Stimulated activated naive B cell treated with anti-CD40 and anti-IgM and Interleukin-4, amounts not matched to agents 10 μg/mL and 1 μg/mL and 100 μg/mL, for 72 hours (primary cell): Measurements from ENCODE around the gene MYOG.

Experiments
- ATAC-seq, 2 donors: fragments of 150-1000 bp; cut with Tn5 transposase; replicated peaks; 2 replicates each; pipeline ENCODE4 v1.10.0; 2021; ENCODE audit warnings: moderate library complexity in 1 of 2
- DNase-seq: peaks from one replicate; pipeline ENCODE4 v3.0.0; 2021
- H3K27ac Mint-ChIP-seq: one replicate; pipeline ENCODE4 v1.8.0; 2022; ENCODE audit warnings: mild to moderate bottlenecking, mixed read lengths
- H3K27me3 Mint-ChIP-seq, 2 donors: one replicate each; pipeline ENCODE4 v1.8.0; 2022; ENCODE audit warnings: mixed read lengths in 2 of 2
- H3K36me3 Mint-ChIP-seq, 2 donors: one replicate each; pipeline ENCODE4 v1.8.0; 2022; ENCODE audit warnings: mixed read lengths in 2 of 2, mild to moderate bottlenecking in 1 of 2
- H3K4me1 Mint-ChIP-seq, 2 donors: one replicate each; pipeline ENCODE4 v1.8.0; 2022; ENCODE audit warnings: mixed read lengths in 2 of 2, mild to moderate bottlenecking in 1 of 2
- H3K4me3 Mint-ChIP-seq, 2 donors: one replicate each; pipeline ENCODE4 v1.8.0; 2022; ENCODE audit warnings: mild to moderate bottlenecking in 2 of 2, mixed read lengths in 2 of 2, moderate library complexity in 1 of 2
- H3K9me3 Mint-ChIP-seq, 2 donors: one replicate each; pipeline ENCODE4 v1.8.0; 2022; ENCODE audit warnings: mixed read lengths in 2 of 2, mild to moderate bottlenecking in 1 of 2

MYOG gene

DNA sequence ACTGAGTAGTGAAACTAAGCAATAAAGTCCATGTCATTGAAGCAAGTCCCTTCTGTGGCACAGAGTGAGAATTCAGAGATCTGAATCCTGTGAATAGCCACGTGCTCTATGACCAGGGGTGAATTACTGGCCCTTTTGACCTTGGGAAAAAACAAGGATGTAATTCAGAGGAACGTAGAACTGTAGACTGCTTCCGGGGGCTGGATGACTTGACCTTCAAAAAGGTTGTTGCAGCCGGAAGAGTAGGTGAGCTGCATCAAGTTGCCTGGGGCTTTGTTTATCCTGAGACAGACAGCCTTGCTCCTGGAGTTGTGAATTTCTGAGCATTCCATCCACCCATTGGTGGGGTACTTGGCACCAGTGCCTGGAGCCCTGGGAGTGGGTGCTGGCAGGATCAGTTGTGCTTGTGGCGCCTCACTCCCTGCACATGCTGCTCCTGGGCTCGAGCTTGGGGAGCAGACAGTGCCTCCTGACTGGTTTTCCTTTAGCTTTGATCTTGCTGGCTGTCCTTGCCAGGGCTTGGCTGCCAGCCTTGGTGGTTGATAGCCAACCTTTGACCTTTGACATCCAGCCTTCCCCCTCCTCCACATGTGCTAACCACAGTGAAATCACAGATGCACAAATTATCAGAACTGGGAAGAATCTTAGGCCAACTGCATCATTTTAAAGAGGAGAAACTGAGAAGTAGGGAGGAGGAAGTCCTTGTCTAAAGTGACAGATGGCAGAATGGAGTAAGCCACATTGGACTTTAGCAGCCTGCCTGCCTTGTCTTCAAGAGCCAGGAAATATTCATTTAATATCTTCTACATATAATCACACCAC lies 16.2 kb upstream of the MYOG start:
- DNase-seq: no peak

DNA sequence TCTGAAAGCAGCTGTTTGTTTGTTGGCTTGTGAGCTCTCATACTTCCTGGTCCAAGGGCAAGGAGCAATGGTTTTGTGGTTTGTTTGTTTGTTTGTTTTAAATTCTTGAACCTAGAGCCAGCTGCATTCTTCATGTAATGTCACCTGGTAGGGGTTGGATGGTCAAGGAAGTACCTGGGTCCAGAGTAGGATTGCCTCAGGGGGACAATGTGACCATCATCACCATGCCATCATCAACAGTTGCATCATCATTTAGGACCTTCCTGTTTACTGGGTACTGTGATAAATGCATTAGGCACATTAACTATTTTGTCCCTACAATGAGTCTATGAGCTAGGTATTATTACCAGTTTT lies 14.7 kb upstream of the MYOG start:
- ATAC-seq: no peak
- Mint-ChIP-seq H3K27ac (no peak overlapping the region), H3K36me3 (no peaks in the 10 kb centered on the region), H3K9me3 (peaks cover 9 to 12% of the 10 kb centered on the region in 2 donors), H3K4me3 (no peak overlapping the region), H3K27me3 (peaks cover 17 to 46% of the 10 kb centered on the region in 2 donors), H3K4me1 (peaks cover 2 to 5% of the 10 kb centered on the region in 2 donors)
- no peak for DNase-seq

More for the DNA sequence above, 16.2 kb upstream of the MYOG start:
- no peak for ATAC-seq
- H3K27ac Mint-ChIP-seq: no peak overlapping the region
- H3K36me3 Mint-ChIP-seq: no peaks in the 10 kb centered on the region
- H3K4me3 Mint-ChIP-seq: no peak overlapping the region
- peaks cover 6 to 9% of the 10 kb centered on the region in 2 donors for H3K9me3 Mint-ChIP-seq
- peaks cover 18 to 44% of the 10 kb centered on the region in 2 donors for H3K27me3 Mint-ChIP-seq
- H3K4me1 Mint-ChIP-seq: peaks cover 2 to 5% of the 10 kb centered on the region in 2 donors

DNA sequence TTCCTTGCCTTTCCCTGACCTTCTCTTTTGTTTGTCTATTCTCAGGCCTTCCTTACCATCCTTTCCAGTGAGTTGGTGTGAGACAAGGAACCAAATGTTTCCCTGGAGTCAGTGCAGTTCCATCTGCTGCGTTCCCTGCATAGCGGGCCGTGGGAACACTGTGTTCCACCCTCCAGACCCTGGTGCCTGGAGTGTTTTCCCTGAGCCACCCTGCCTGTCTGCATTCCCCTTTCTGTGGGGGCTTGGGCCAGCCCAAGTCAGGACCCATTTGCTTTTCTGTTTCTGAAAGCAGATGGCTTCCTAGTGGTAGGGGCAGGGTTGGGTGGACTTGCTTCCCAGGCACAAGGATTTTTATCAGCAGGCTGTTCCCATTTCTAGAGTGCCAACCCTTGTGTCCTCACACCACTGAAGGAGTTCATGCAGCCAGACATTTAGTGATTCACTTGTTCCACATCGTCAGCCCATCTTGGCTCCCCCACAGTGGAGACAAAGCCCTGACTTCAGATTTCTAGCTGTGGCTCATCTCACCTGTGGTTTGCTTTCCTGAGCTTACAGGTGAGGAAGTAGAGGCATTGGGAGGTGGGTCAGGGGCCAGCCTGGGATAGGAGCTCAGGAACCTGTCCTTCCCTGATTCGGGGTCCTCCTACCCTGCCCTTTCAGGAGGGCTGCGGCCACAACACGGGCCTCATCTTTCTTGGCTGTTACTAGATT lies 14.1 kb upstream of the MYOG start:
- peaks cover 9 to 13% of the 10 kb centered on the region in 2 donors for H3K9me3 Mint-ChIP-seq
- no peak for DNase-seq
- peaks cover 0 to 2% of the 10 kb centered on the region in 2 donors for H3K36me3 Mint-ChIP-seq
- peaks cover 2 to 5% of the 10 kb centered on the region in 2 donors for H3K4me1 Mint-ChIP-seq
- H3K27me3 Mint-ChIP-seq: peaks cover 11 to 47% of the 10 kb centered on the region in 2 donors
- no peak overlapping the region for H3K4me3 Mint-ChIP-seq
- no peak for ATAC-seq
- H3K27ac Mint-ChIP-seq: no peak overlapping the region

DNA sequence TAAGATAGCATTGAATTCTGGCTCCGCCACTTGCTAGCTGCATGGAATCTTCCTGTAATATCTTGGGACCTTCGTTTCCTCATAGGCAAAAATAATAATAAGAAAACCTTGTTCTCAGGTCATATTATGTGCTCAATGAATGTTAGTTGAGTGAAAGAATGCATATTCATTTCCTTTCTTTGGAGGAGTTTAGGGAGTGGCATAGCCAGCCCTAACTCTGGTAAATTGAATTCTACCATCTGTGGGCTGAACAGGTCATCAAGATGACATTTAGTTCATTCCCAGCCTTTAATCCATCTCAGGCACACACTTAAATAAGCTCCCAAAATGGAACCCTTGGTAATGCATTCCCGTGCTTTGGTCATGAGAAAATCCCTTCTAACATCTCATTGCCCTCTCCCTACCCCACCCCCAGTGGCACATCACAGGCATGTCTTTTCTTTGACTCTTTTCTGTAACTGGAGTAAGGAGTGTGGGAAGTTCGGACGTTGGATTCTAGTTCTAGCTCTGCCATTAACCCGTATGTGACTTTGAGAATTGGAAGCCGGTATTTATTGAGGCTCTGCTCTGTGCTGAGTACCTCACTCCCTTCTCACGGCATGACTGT lies 13.2 kb upstream of the MYOG start:
- H3K27ac Mint-ChIP-seq: no peak overlapping the region
- ATAC-seq (no peak), DNase-seq (no peak)
- H3K4me1 Mint-ChIP-seq: peaks cover 2 to 5% of the 10 kb centered on the region in 2 donors
- peaks cover 0 to 4% of the 10 kb centered on the region in 2 donors for H3K36me3 Mint-ChIP-seq
- peaks cover 11 to 55% of the 10 kb centered on the region in 2 donors for H3K27me3 Mint-ChIP-seq
- no peak overlapping the region for H3K4me3 Mint-ChIP-seq
- H3K9me3 Mint-ChIP-seq: peaks cover 16 to 17% of the 10 kb centered on the region in 2 donors

DNA sequence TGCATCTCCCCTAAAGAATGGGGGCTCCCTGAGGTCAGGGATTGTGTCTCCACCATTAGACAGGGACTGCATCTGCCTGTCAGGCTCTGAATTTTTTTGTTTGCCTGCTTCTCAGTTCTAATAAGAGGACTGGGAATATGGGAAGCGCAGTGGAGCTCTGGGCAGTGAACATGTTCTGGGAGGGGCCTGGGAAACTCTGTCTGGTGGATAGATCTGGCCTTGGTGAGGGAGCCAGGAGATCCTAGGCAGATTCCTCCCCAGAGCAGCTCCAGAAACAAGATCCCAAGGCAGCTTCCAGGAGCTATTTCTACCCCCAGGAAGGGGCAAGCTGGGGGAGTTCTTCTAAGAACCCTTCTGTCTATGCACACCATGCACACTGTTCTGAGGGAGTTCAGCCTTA lies 12.6 kb upstream of the MYOG start:
- Mint-ChIP-seq H3K27ac (no peak overlapping the region), H3K4me1 (peaks cover 2 to 4% of the 10 kb centered on the region in 2 donors), H3K36me3 (peaks cover 0 to 4% of the 10 kb centered on the region in 2 donors), H3K9me3 (peaks cover 16 to 17% of the 10 kb centered on the region in 2 donors), H3K4me3 (no peak overlapping the region), H3K27me3 (peaks cover 11 to 54% of the 10 kb centered on the region in 2 donors)
- DNase-seq (no peak), ATAC-seq (no peak)

DNA sequence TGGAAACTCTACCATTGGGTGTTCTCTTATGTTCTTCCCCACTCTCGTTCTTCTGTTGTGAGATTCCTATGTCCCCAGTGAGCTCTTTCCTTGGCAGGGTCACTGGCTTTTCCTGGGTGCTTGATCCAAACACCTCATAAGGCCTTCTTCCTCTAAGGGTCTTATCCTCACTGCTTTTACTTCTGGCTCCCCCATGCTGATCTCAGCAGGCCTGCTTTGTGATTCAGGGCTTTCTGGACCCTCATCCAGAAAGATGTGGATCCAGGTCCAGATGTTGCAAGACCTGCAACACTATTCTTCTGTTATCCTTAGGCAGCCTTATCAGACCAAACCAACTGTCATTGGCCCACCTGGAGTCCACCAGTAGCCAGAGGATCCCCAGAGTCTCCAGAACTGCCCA lies 11.2 kb upstream of the MYOG start:
- H3K4me3 Mint-ChIP-seq: no peak overlapping the region
- H3K4me1 Mint-ChIP-seq: no peaks in the 10 kb centered on the region
- no peak for ATAC-seq
- peaks cover 0 to 4% of the 10 kb centered on the region in 2 donors for H3K36me3 Mint-ChIP-seq
- DNase-seq: no peak
- no peak overlapping the region for H3K27ac Mint-ChIP-seq
- peaks cover 21 to 64% of the 10 kb centered on the region in 2 donors for H3K27me3 Mint-ChIP-seq
- H3K9me3 Mint-ChIP-seq: peaks cover 16 to 17% of the 10 kb centered on the region in 2 donors

DNA sequence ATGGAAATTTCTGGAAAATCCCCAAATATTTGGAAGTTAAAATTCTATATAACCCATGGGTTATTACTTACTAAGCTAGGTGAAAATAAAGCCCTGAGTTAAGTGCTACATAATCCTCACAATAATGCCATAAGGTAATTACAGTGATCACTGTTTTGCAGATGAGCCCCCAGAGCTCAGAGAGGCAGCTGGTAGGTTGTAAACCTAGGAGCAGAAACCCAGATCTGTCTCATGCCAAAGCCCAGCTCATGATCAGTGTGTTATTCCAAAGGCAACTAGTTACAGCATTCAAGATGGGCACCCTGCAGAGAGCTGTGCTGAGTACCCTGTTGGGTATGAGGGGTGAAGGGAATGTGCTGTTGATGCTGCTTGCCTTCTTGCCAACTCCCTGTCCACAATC lies 10.8 kb upstream of the MYOG start:
- Mint-ChIP-seq H3K4me3 (no peak overlapping the region), H3K27me3 (peaks cover 25 to 68% of the 10 kb centered on the region in 2 donors)

DNA sequence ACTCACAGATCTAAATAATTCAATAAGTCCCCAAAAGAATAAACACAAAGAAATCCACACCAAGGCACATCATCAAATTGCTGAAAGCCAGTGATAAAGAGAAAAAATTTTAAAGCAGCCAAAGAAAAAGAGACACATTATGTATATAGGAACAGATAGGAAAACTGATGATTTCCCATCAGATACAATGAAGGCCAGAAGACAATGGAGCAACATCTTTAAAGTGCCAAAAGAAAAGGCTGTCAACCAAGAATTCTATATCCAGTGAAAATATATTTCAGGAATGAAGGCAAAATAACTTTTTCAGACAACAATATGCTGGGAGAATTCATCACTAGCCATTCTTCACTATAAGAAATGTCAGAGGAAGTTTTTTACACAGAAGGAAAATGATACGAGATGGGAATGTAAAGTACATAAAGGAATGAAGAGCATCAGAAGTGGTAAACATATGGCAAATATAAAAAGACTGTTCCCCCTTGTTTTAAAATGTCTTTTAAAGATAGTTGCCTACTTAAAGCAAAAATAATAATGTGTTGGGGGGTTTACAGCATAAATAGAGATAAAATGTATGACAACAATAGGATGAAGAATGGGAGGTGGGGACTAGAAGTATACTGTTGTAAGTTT lies 9.4 kb upstream of the MYOG start:
- Mint-ChIP-seq H3K36me3 (peaks cover 0 to 4% of the 10 kb centered on the region in 2 donors), H3K27me3 (peaks cover 27 to 64% of the 10 kb centered on the region in 2 donors), H3K9me3 (peaks cover 16 to 17% of the 10 kb centered on the region in 2 donors), H3K4me3 (no peak overlapping the region), H3K4me1 (no peaks in the 10 kb centered on the region), H3K27ac (no peak overlapping the region)
- ATAC-seq (no peak), DNase-seq (no peak)

More for the DNA sequence above, 10.8 kb upstream of the MYOG start:
- ATAC-seq (no peak), DNase-seq (no peak)
- Mint-ChIP-seq H3K9me3 (peaks cover 16 to 17% of the 10 kb centered on the region in 2 donors), H3K36me3 (peaks cover 0 to 4% of the 10 kb centered on the region in 2 donors), H3K4me1 (no peaks in the 10 kb centered on the region), H3K27ac (no peak overlapping the region)

DNA sequence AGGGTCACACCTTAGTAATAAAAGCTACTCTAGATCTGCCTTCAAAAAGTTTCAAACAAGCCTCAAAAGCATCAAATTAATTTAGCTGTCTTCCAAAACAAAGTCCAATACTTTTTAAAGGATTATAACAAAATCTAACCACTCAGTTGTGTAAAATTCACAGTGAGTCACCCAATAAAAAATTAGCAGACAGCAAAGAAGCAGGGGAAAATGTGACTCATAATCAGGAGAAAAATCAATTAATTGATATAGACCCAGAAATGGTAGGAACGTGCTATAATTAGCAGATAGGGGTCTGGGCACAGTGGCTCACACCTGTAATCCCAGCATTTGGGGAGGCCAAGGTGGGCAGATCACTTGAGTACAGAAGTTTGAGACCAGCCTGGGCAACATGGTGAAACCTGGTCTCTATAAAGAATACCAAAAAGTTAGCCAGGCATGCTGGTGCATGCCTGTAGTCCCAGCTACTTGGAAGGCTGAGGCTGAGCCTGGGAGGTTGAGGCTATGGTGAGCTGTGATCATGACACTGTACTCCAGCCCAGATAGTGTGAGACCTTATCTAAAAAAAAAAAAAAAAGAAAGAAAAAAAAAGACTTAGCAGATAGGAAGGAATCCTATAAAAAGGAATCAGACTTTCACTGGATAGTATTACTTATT lies 8.1 kb upstream of the MYOG start:
- no peak for DNase-seq
- no peak for ATAC-seq
- Mint-ChIP-seq H3K36me3 (peaks cover 0 to 4% of the 10 kb centered on the region in 2 donors), H3K27ac (no peak overlapping the region), H3K9me3 (peaks cover 16 to 17% of the 10 kb centered on the region in 2 donors), H3K4me1 (no peaks in the 10 kb centered on the region), H3K27me3 (peaks cover 27 to 56% of the 10 kb centered on the region in 2 donors), H3K4me3 (no peak overlapping the region)

DNA sequence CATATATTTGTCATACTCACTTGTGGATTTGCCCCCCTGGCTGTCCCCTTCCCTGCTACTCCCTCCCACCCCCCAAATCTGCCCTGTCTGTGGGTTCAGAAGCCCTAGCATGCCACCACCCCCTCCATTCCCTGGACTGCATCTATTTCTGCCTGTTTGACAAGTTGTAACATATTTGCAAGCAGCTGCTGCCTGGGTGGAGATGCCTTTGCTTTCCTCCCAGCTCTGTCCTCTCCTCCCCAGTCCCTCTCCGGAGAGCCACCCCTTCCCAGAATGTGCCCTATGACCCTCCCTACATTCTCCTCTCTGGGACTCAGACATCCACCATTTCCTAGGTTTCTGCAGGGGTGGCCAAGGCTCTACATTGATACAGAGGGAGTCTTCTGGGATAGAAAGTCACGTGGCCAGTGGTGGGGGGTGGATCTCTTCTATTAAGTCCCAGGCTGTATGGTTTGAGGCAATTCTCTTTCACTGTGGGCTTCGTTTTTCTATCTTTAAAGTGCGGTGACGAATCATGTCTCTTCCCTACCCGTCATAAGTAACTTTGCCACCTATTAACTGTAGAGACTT lies 6.0 kb upstream of the MYOG start:
- H3K4me1 Mint-ChIP-seq: no peaks in the 10 kb centered on the region
- H3K27ac Mint-ChIP-seq: no peak overlapping the region
- H3K9me3 Mint-ChIP-seq: peaks cover 16% of the 10 kb centered on the region in 2 donors
- H3K4me3 Mint-ChIP-seq: no peak overlapping the region
- no peak for DNase-seq
- no peak for ATAC-seq
- H3K36me3 Mint-ChIP-seq: peaks cover 0 to 4% of the 10 kb centered on the region in 2 donors
- peaks cover 34 to 47% of the 10 kb centered on the region in 2 donors for H3K27me3 Mint-ChIP-seq

DNA sequence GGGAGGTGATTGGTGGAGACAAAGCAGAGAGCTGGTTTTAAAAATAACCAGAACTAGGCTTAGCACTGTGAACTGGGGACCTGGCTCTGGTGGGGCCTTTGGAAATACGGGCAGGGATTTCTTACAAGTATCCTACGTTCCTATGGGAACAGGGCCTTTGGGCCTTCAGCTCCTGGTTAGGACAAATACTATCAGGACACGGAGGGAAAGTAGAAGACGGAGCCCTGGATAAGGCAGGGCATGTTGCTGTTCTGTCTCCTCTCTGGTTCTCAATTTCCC lies 5.3 kb upstream of the MYOG start:
- H3K4me3 Mint-ChIP-seq: no peak overlapping the region
- no peak overlapping the region for H3K27ac Mint-ChIP-seq
- ATAC-seq (no peak), DNase-seq (no peak)
- peaks cover 0 to 4% of the 10 kb centered on the region in 2 donors for H3K36me3 Mint-ChIP-seq
- peaks cover 32 to 47% of the 10 kb centered on the region in 2 donors for H3K27me3 Mint-ChIP-seq
- no peaks in the 10 kb centered on the region for H3K4me1 Mint-ChIP-seq
- H3K9me3 Mint-ChIP-seq: peaks cover 16% of the 10 kb centered on the region in 2 donors

DNA sequence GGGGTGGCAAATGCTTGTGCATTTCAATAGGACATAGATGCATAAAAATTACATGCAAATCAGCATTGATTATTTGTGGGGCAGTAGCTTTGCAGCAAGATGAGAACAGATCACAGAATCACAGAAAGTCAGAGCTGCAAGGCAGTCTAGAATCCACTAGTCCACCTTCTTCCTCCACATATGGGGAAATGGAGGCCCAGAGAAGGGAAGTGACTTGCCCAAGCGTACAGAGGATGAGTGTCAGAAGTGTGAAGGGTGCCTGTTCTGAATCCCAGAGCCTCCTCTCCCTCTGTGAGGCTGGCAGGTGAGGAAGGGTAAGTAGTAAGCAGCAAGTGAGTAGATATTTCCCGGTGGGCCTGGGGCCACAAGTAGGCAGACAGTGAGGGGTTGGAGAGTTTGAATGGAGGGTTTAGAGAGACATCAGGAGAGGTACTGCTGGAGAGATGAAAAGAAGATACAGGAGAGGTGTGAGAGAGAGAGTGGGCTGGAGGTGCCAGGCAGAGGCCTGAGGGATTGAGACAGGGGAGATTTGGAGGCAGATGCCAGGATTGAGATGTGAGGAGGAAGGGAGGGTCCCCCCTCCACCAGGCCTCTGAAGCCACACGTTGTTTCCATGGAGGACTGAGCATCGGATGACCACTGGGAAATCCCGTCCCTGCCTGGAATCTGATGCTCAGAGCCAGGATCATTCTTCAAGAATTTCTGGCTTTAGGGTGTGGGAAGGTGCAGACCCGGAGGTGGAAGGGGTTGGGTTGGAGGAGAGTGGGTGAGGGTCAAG lies 4.8 kb upstream of the MYOG start:
- H3K4me1 Mint-ChIP-seq: no peaks in the 10 kb centered on the region
- H3K9me3 Mint-ChIP-seq: peaks cover 12 to 14% of the 10 kb centered on the region in 2 donors
- ATAC-seq (no peak), DNase-seq (no peak)
- H3K27me3 Mint-ChIP-seq: peaks cover 32 to 42% of the 10 kb centered on the region in 2 donors
- peaks cover 0 to 4% of the 10 kb centered on the region in 2 donors for H3K36me3 Mint-ChIP-seq
- no peak overlapping the region for H3K4me3 Mint-ChIP-seq
- H3K27ac Mint-ChIP-seq: no peak overlapping the region

DNA sequence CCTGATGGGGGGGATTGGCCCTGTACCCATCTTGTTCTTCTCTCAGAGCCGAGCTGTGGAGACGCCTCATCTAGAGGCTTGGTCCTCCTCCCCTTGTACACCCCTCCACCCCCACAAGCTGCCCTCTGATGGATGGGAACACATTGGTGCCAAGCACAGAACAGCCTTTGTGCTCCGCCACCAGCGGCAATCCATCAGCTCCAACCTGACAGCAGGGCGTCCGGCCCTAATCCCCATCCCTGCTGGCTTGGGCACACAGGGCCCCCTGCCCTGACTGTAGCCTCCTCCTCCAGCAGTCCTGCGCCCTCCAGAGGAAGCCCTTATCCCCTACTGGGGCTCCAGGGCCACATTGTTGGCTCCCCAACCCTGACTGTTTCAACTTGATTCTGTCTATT lies 3.8 kb upstream of the MYOG start:
- peaks cover 32% of the 10 kb centered on the region in 2 donors for H3K27me3 Mint-ChIP-seq

More for the DNA sequence above, 3.8 kb upstream of the MYOG start:
- Mint-ChIP-seq H3K4me3 (no peak overlapping the region), H3K9me3 (peaks cover 4% of the 10 kb centered on the region in 2 donors), H3K4me1 (no peaks in the 10 kb centered on the region), H3K27ac (no peak overlapping the region), H3K36me3 (peaks cover 0 to 2% of the 10 kb centered on the region in 2 donors)
- ATAC-seq (no peak), DNase-seq (no peak)
